ENCODE measurements around the gene ARHGAP40.

Gene ARHGAP40

DNA sequence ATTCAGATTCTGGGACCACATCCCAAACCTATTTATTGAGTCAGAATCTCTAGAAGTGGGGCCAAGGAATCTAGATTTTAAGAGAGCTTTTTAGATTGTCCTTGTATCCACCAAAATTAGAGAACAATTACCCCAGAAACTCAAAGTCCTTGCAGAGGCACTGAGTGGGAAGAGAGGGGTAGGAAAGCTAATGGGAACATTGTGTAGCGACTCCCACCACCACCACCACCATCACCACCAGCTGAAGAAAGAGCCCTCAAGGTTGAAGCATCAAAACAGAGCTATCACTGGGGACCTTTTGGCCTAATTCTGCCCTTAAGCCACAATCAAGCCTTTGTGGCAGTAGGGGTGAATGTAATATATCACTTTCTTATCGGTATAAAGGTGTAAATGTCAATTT lies 83.7 kb downstream of the ARHGAP40 start:
- no peak for DNase-seq (ENCODE audit: low spot score)

DNA sequence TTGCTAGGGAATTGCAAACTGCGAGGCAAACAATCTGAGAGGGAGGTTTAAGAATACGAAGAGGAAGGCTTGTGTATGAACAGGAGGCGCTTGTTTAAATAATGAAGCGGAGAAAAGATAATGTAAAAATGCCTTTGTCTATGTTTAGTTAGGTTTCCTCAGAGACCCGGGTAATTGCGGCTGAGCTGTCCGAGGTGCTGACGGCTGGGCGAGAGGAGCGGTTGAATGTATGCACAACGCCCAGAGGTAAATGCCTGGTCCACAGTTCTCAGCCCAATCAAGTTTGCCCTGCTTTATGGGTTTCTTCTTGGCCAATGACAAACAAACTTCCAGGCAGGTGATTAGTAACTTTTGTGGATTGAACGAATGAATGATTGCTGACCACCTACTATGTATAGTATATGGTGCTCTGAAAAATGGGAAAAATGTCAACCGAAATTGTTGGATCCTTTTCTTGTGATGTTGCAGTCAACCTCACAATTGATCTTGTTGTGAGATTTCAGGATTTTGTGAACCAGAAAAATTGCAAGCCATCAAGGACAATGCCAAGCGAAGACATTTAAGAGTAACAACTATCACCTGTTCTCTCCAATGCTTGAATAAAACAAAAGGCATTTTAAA lies 84.4 kb downstream of the ARHGAP40 start:
- DNase-seq (ENCODE audit: low spot score), result no peak

DNA sequence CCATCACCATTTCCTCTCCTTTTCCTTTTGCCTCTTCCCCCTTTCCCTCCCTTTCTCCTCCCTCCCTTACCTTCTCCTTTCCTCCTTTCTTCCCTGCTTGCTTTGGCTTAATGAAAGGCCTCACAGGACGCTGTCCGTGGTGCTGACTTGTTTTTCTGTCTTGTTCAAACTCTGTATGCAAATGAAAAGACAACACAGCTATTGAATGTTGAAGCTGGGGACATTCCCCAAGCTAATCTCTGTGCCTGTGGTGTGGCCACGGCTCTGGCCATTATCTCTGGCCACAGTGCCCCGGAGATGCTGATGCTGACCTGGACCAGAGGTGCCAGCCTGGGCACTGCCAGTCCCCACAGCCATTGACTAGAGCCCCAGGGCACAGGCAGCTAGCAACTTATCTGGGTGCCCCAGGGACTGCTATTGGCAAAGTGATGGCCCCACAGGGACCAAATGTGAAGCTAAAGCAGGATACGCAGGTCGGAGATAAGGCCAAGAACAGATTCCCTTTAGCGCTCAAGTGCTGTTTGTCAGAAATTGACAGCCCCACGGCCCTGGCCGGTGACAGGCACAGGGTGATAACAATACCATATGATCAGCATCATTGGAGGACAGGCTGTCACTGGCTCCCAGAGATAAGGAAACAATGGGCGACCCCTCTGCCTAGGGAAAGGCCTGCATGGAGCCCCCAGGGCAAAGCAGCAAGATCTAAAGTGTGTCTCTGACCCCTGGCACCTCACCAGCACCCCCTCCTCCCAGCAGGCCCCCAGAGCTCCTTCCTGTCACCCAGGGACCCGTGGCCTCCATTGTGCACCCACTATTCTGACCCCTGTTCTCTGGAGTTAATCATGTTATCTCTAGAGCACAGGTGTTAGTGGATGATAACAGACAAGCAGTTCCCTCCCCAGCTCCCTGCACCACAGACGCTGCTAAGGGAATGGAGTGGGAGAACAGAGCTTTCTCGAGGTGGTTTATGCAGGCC lies 91.1 kb downstream of the ARHGAP40 start:
- DNase-seq (ENCODE audit: low spot score), result no peak

DNA sequence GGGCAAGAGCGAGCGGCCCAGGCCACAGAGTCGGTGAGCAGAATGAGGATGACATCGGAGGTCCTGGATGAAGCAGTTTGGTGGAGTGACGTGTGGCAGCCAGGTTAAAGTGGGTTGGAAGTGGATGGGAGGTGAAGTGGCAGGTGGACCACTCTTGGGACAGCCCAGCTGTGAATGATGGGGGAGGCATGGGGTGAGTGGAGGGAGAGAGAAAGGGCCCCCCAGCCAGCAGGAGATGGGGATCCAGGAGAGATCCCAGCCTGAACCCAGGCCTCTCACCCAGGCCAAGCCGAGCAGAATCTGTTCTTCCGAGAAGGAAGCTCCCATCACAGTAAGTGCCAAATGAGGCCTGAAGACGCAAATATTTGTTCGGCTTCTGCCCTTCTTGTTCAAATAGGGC lies 95.7 kb downstream of the ARHGAP40 start:
- DNase-seq (ENCODE audit: low spot score), result no peak

DNA sequence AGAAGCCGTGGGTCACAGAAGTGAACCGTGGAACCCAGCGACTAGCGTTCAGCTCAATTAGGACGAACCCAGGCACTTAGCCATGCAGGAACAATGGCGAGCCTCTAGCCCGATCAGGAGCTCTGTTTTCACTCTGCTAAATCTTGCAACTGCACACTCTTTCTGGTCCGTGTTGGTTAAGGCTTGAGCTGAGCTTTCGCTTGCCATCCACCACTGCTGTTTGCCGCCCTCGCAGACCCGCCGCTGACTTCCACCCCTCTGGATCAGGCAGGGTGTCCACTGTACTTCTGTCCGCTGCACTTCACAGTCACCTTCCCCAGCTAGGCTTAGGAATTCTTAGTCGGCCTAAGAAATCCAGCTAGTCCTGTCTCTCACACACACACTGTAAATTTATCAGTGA lies 96.9 kb downstream of the ARHGAP40 start:
- no peak for DNase-seq (ENCODE audit: low spot score)

DNA sequence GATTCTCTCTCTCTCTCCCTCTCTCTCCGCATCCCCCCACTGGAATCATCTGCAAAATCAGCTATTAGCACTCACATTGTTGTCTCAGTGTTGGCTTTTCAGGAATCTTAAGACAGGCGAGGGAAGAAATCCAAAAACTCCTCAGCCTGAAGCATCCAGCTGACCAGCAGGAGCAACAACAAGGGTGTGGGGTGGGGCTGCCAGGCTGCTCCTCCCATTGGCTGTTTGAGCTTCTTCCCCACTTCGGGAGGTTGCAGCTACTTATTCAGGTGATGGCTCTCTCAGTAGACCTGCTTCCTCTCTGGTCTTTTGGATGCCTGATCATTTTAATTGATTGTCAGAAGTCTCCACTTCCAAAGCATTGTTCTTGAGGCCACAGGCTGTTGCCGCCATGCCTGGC lies 98.5 kb downstream of the ARHGAP40 start:
- DNase-seq (ENCODE audit: low spot score), result no peak

Data from D341Med (cell line).